Large intestine (tissue), 3 donors: ENCODE data around the gene TXNL4B. TPM values are rescaled to one million over a fixed set of nuclear protein-coding genes. Genes with fewer than 3 reads are reported as not detected.
"Not testable (repeated sequence)": the region's sequence is repeated elsewhere in the genome, so short reads cannot be mapped to it uniquely, and the experiment has no call there.

ENCODE experiments used
- DNase-seq, 2 donors: peaks; one replicate each; pipeline versions ENCODE4 v3.0.0 to v3.0.0-alpha.2; 2013
- H3K27ac ChIP-seq: one replicate; pipeline ENCODE4 v1.5.1; 2013; ENCODE audit warnings: low read length
- H3K27me3 ChIP-seq: 2 replicates; pipeline ENCODE4 v1.6.1; 2013; ENCODE audit warnings: low read length; ENCODE audit not compliant: control insufficient read depth, insufficient read depth
- H3K36me3 ChIP-seq: 2 replicates; pipeline ENCODE4 v1.6.1; 2013; ENCODE audit warnings: low read length; ENCODE audit not compliant: control insufficient read depth, insufficient read depth
- H3K4me1 ChIP-seq: one replicate; pipeline ENCODE4 v1.6.1; 2013; ENCODE audit warnings: low read length; ENCODE audit not compliant: control insufficient read depth, insufficient read depth
- H3K4me3 ChIP-seq: one replicate; pipeline ENCODE4 v1.5.1; 2013; ENCODE audit warnings: low read length
- H3K9me3 ChIP-seq: one replicate; pipeline ENCODE4 v1.6.1; 2013; ENCODE audit warnings: mild to moderate bottlenecking, low read depth, low read length, moderate library complexity; ENCODE audit not compliant: control insufficient read depth
- WGBS: methylation state at CpG from one replicate; pipeline ENCODE4 v1.1.5; 2013; ENCODE audit warnings: low lambda C conversion rate; ENCODE audit not compliant: insufficient coverage; 5-methylcytosine and 5-hydroxymethylcytosine counted together
- polyA plus RNA-seq: library from polyadenylated mRNA; unstranded; fragments of 120-200 nt; gene quantifications from one replicate; pipeline ENCODE4 v1.2.1, GENCODE V29; 2013

TXNL4B gene
- polyA plus RNA-seq, 1 donor, result 18.9 TPM

GRCh38 chr16:72057313-72057712, 36.1 kb downstream of the TXNL4B start:
- H3K4me1 ChIP-seq, H3K36me3 ChIP-seq, H3K4me3 ChIP-seq, H3K27me3 ChIP-seq, DNase-seq, H3K9me3 ChIP-seq, H3K27ac ChIP-seq: not testable (repeated sequence)
- WGBS, result no CpG with 5 or more reads among the region's 6 CpGs

- Histone ChIP-seq H3K36me3 (no peaks in the 10 kb centered on the region), H3K27ac (no peak overlapping the region), H3K4me1 (no peaks in the 10 kb centered on the region), H3K27me3 (no peaks in the 10 kb centered on the region), H3K9me3 (no peaks in the 10 kb centered on the region), H3K4me3 (no peak overlapping the region)
- no CpG with 5 or more reads among the region's 4 CpGs for WGBS
- DNase-seq, result no peak
Observed at GRCh38 chr16:72055911-72056310, 37.5 kb downstream of the TXNL4B start.

GRCh38 chr16:72054254-72054847, 39.1 kb downstream of the TXNL4B start, which contains the start of gene HP:
HP (plus strand) TSS chr16:72054505; CDS start chr16:72054653, 148 bp downstream.
- not testable (repeated sequence) for H3K27me3 ChIP-seq, H3K9me3 ChIP-seq, H3K4me1 ChIP-seq, H3K4me3 ChIP-seq, H3K27ac ChIP-seq, DNase-seq, H3K36me3 ChIP-seq
- WGBS, result 75% methylated on average over 2 of the region's 5 CpGs

- Histone ChIP-seq H3K4me3 (no peak overlapping the region), H3K9me3 (no peaks in the 10 kb centered on the region), H3K36me3 (no peaks in the 10 kb centered on the region), H3K27ac (no peak overlapping the region), H3K4me1 (no peaks in the 10 kb centered on the region), H3K27me3 (no peaks in the 10 kb centered on the region)
- WGBS, result 93% methylated on average over 2 of the region's 2 CpGs
- no peak for DNase-seq
Observed at GRCh38 chr16:72051818-72052217, 41.6 kb downstream of the TXNL4B start.

GRCh38 chr16:72050769-72051464, 42.5 kb downstream of the TXNL4B start:
- no peak for DNase-seq
- no peaks in the 10 kb centered on the region for H3K9me3 ChIP-seq
- H3K4me3 ChIP-seq, result no peak overlapping the region
- no peaks in the 10 kb centered on the region for H3K27me3 ChIP-seq
- H3K4me1 ChIP-seq, result no peaks in the 10 kb centered on the region
- H3K27ac ChIP-seq, result no peak overlapping the region
- WGBS, result 100% methylated on average over 1 of the region's 4 CpGs
- H3K36me3 ChIP-seq, result no peaks in the 10 kb centered on the region

- Histone ChIP-seq H3K27me3 (no peaks in the 10 kb centered on the region), H3K27ac (no peak overlapping the region), H3K36me3 (no peaks in the 10 kb centered on the region), H3K9me3 (no peaks in the 10 kb centered on the region), H3K4me3 (no peak overlapping the region), H3K4me1 (no peaks in the 10 kb centered on the region)
- DNase-seq, result no peak
Observed at GRCh38 chr16:72049110-72049509, 44.3 kb downstream of the TXNL4B start.

- H3K4me3 ChIP-seq, result no peak overlapping the region
- peaks cover 2% of the 10 kb centered on the region for H3K36me3 ChIP-seq
- no peak overlapping the region for H3K27ac ChIP-seq
- no peaks in the 10 kb centered on the region for H3K9me3 ChIP-seq
- DNase-seq, result no peak
- H3K27me3 ChIP-seq, result no peaks in the 10 kb centered on the region
- no peaks in the 10 kb centered on the region for H3K4me1 ChIP-seq
- no CpG with 5 or more reads among the region's 2 CpGs for WGBS
Observed at GRCh38 chr16:72044825-72045359, 48.5 kb downstream of the TXNL4B start.

GRCh38 chr16:72044296-72044695, 49.1 kb downstream of the TXNL4B start:
- no peaks in the 10 kb centered on the region for H3K4me1 ChIP-seq
- H3K27ac ChIP-seq, result no peak overlapping the region
- peaks cover 2% of the 10 kb centered on the region for H3K36me3 ChIP-seq
- H3K9me3 ChIP-seq, result no peaks in the 10 kb centered on the region
- no peak for DNase-seq
- H3K4me3 ChIP-seq, result no peak overlapping the region
- no CpG with 5 or more reads among the region's 6 CpGs for WGBS
- no peaks in the 10 kb centered on the region for H3K27me3 ChIP-seq

- WGBS, result no CpG with 5 or more reads among the region's 1 CpG
- no peak for DNase-seq
- H3K36me3 ChIP-seq, result peaks cover 2% of the 10 kb centered on the region
- H3K9me3 ChIP-seq, result no peaks in the 10 kb centered on the region
- no peaks in the 10 kb centered on the region for H3K4me1 ChIP-seq
- no peak overlapping the region for H3K27ac ChIP-seq
- H3K27me3 ChIP-seq, result no peaks in the 10 kb centered on the region
- no peak overlapping the region for H3K4me3 ChIP-seq
Observed at GRCh38 chr16:72043539-72043938, 49.9 kb downstream of the TXNL4B start.

GRCh38 chr16:72043058-72043457, 50.4 kb downstream of the TXNL4B start:
- no peaks in the 10 kb centered on the region for H3K9me3 ChIP-seq
- no peaks in the 10 kb centered on the region for H3K27me3 ChIP-seq
- 100% methylated on average over 1 of the region's 3 CpGs for WGBS
- no peak for DNase-seq
- no peak overlapping the region for H3K4me3 ChIP-seq
- H3K27ac ChIP-seq, result no peak overlapping the region
- H3K4me1 ChIP-seq, result no peaks in the 10 kb centered on the region
- peaks cover 2% of the 10 kb centered on the region for H3K36me3 ChIP-seq
